Measurements from ENCODE around the gene POLR1E. TPM values are rescaled to one million over a fixed set of nuclear protein-coding genes. Genes with fewer than 3 reads are reported as not detected.

POLR1E gene
- total and polyA plus RNA-seq, 2 donors (not counting 3 experiments of a cell fraction or from before 2014, with no cell fraction given): 9.0 to 21.2 TPM

DNA sequence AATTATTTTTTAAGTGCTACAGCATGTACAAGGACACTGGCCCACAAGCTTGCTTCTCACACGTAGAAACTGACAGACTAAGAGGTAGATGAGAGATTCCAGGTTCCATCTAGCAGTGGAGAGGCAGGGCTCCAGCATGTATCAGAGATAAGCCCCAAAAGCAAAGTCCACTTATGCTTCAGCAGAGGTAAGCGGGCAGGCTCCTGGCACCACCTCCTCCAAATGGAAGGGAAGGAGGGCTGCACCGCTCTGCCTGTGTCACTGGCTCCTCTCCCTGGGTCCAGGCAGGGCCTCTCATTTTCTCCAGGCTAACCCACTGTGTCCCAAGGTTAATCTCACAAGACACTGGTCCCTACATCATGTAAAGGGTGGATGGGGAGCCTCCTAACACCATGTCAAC, 47.4 kb upstream of the POLR1E start:
- intact Hi-C loops (cut with micrococcal nuclease) (no loop called here), dilution Hi-C loops (cut with MboI; ENCODE audit: extremely low pct_ligation_motif_present, low sequenced_read_pairs) (no loop called here)
- no peak overlapping the region for H3K4me2 ChIP-seq (ENCODE audit: insufficient read depth, low read length)
- no peak overlapping the region for H3K27ac ChIP-seq (ENCODE audit: insufficient read depth, low read depth, low read length)
- no peak overlapping the region for H3K9ac ChIP-seq (replicated peaks; ENCODE audit: extremely low read depth, insufficient read depth, low read length)
- H3K4me3 ChIP-seq (replicated peaks in 1 of 3; ENCODE audit: insufficient read depth in 1 of 3, low read depth in 1 of 3, low read length in 3 of 3): no peak overlapping the region
- no peaks in the 10 kb centered on the region for H4K20me1 ChIP-seq (replicated peaks; ENCODE audit: control insufficient read depth, extremely low read depth, insufficient read depth, low read length)
- H3K36me3 ChIP-seq (ENCODE audit: control insufficient read depth in 2 of 2, extremely low read depth in 1 of 2, insufficient read depth in 2 of 2, low read length in 2 of 2): peaks cover 3 to 42% of the 10 kb centered on the region in 2 experiments
- peaks cover 2% of the 10 kb centered on the region for H3K79me2 ChIP-seq (ENCODE audit: control insufficient read depth, insufficient read depth, low read length)
- no peak for DNase-seq (ENCODE audit: low read depth, low spot score)
- TF ChIP-seq POLR2AphosphoS5 (IDR thresholded peaks at IDR 0.05; ENCODE audit: insufficient read depth, low read depth, low read length): no peak
- no peak for TF ChIP-seq GATA2 (IDR thresholded peaks at IDR 0.05; ENCODE audit: insufficient read depth, insufficient read length, low read depth, low read length)
- TF ChIP-seq POLR2A (IDR thresholded peaks at IDR 0.05; ENCODE audit: low read depth, low read length): no peak
- no peak for TF ChIP-seq FOS (IDR thresholded peaks at IDR 0.05; ENCODE audit: borderline replicate concordance, insufficient read depth, low read length)
- TF ChIP-seq JUN (IDR thresholded peaks at IDR 0.05; ENCODE audit: borderline replicate concordance, insufficient read depth, insufficient read length, low read depth): no peak
- TF ChIP-seq, protein P1, sequence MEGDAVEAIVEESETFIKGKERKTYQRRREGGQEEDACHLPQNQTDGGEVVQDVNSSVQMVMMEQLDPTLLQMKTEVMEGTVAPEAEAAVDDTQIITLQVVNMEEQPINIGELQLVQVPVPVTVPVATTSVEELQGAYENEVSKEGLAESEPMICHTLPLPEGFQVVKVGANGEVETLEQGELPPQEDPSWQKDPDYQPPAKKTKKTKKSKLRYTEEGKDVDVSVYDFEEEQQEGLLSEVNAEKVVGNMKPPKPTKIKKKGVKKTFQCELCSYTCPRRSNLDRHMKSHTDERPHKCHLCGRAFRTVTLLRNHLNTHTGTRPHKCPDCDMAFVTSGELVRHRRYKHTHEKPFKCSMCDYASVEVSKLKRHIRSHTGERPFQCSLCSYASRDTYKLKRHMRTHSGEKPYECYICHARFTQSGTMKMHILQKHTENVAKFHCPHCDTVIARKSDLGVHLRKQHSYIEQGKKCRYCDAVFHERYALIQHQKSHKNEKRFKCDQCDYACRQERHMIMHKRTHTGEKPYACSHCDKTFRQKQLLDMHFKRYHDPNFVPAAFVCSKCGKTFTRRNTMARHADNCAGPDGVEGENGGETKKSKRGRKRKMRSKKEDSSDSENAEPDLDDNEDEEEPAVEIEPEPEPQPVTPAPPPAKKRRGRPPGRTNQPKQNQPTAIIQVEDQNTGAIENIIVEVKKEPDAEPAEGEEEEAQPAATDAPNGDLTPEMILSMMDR (IDR thresholded peaks at IDR 0.05; ENCODE audit: extremely low read depth in 1 of 2, insufficient read depth in 1 of 2, low read depth in 1 of 2, low read length in 2 of 2): no peak
- TF ChIP-seq, protein P2, sequence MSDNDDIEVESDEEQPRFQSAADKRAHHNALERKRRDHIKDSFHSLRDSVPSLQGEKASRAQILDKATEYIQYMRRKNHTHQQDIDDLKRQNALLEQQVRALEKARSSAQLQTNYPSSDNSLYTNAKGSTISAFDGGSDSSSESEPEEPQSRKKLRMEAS (IDR thresholded peaks at IDR 0.05; ENCODE audit: insufficient read depth, insufficient read length): no peak
- no peak for TF ChIP-seq MYC (IDR thresholded peaks at IDR 0.05; ENCODE audit: low read depth, low read length)
- TF ChIP-seq EZH2 (IDR thresholded peaks at IDR 0.05; ENCODE audit: borderline replicate concordance, low read depth, low read length, severe bottlenecking): no peak
- no TSS peak for BruUV-seq (replicated peaks)
- POLR2A ChIA-PET: no interaction called here
- CTCF ChIA-PET: no interaction called here
- no peaks in the 10 kb centered on the region for H3K9me3 ChIP-seq (replicated peaks; ENCODE audit: control insufficient read depth, insufficient read depth, low read length)
- no peak overlapping the region for H2AFZ ChIP-seq (ENCODE audit: low read depth, low read length)
- no peaks in the 10 kb centered on the region for H3K9me1 ChIP-seq (replicated peaks; ENCODE audit: control insufficient read depth, extremely low read depth, insufficient read depth, low read length)
- no peaks in the 10 kb centered on the region for H3K27me3 ChIP-seq (ENCODE audit: control insufficient read depth in 2 of 2, insufficient read depth in 2 of 2, low read length in 2 of 2)
- FAIRE-seq: no peak
- no peaks in the 10 kb centered on the region for H3K4me1 ChIP-seq (ENCODE audit: control insufficient read depth, extremely low read depth, insufficient read depth, low read length)
